Effector memory CD4-positive, alpha-beta T cell (primary cell): ENCODE data around the gene SPDYC.
A peak's percentile ranks its signal among the peaks of the same experiment; 100 is the strongest.

ENCODE experiments used
- DNase-seq, 3 donors: peaks; one replicate each; pipeline ENCODE4 v3.0.0-alpha.2; 2020
- H3K27ac ChIP-seq: 2 replicates; pipeline ENCODE4 v1.7.0; 2013; ENCODE audit warnings: mild to moderate bottlenecking, low read length, moderate library complexity; ENCODE audit not compliant: insufficient read depth, poor library complexity, severe bottlenecking
- H3K27me3 ChIP-seq: replicated peaks from 2 replicates; pipeline ENCODE4 v1.7.0; 2013; ENCODE audit warnings: mild to moderate bottlenecking, low read length; ENCODE audit not compliant: insufficient read depth, control insufficient read depth, poor library complexity, severe bottlenecking
- H3K36me3 ChIP-seq: 2 replicates; pipeline ENCODE4 v1.7.0; 2013; ENCODE audit warnings: mild to moderate bottlenecking, low read length, moderate library complexity; ENCODE audit not compliant: control insufficient read depth, insufficient read depth
- H3K4me1 ChIP-seq: 2 replicates; pipeline ENCODE4 v1.7.0; 2013; ENCODE audit warnings: low read length, mild to moderate bottlenecking; ENCODE audit not compliant: control insufficient read depth, insufficient read depth, poor library complexity, severe bottlenecking
- H3K4me3 ChIP-seq: 2 replicates; pipeline ENCODE4 v1.7.0; 2013; ENCODE audit warnings: low read length, low read depth, mild to moderate bottlenecking; ENCODE audit not compliant: insufficient read depth, poor library complexity, severe bottlenecking
- H3K9me3 ChIP-seq: 2 replicates; pipeline ENCODE4 v1.7.0; 2013; ENCODE audit warnings: mild to moderate bottlenecking, low read length, moderate library complexity; ENCODE audit not compliant: control insufficient read depth

Gene SPDYC

GRCh38 chr11:65128182-65129145, 41.6 kb upstream of the SPDYC start:
- Histone ChIP-seq H3K9me3 (no peaks in the 10 kb centered on the region), H3K4me3 (no peak overlapping the region), H3K27me3 (no peaks in the 10 kb centered on the region), H3K4me1 (peaks cover 9% of the 10 kb centered on the region), H3K36me3 (peaks cover 89% of the 10 kb centered on the region), H3K27ac (no peak overlapping the region)
- no peak for DNase-seq

GRCh38 chr11:65129649-65130441, 40.2 kb upstream of the SPDYC start:
- DNase-seq = no peak
- peaks cover 80% of the 10 kb centered on the region for H3K36me3 ChIP-seq
- no peak overlapping the region for H3K4me3 ChIP-seq

GRCh38 chr11:65130631-65131416, 39.2 kb upstream of the SPDYC start:
- Histone ChIP-seq H3K36me3 (peaks cover 71% of the 10 kb centered on the region), H3K9me3 (no peaks in the 10 kb centered on the region), H3K27me3 (no peaks in the 10 kb centered on the region), H3K27ac (no peak overlapping the region), H3K4me1 (peaks cover 17% of the 10 kb centered on the region), H3K4me3 (no peak overlapping the region)
- no peak for DNase-seq

More at GRCh38 chr11:65129649-65130441, 40.2 kb upstream of the SPDYC start:
- Histone ChIP-seq H3K27me3 (no peaks in the 10 kb centered on the region), H3K4me1 (peaks cover 10% of the 10 kb centered on the region), H3K27ac (no peak overlapping the region), H3K9me3 (no peaks in the 10 kb centered on the region)

GRCh38 chr11:65131417-65131776, 38.6 kb upstream of the SPDYC start:
- Histone ChIP-seq H3K36me3 (peaks cover 66% of the 10 kb centered on the region), H3K27ac (no peak overlapping the region), H3K4me1 (peaks cover 21% of the 10 kb centered on the region), H3K9me3 (no peaks in the 10 kb centered on the region), H3K4me3 (no peak overlapping the region), H3K27me3 (no peaks in the 10 kb centered on the region)
- no peak for DNase-seq

GRCh38 chr11:65131895-65132237, 38.2 kb upstream of the SPDYC start:
- no peak overlapping the region for H3K4me3 ChIP-seq
- peaks cover 61% of the 10 kb centered on the region for H3K36me3 ChIP-seq

GRCh38 chr11:65132238-65132987, 37.6 kb upstream of the SPDYC start:
- H3K27me3 ChIP-seq = no peaks in the 10 kb centered on the region
- H3K4me3 ChIP-seq = no peak overlapping the region
- no peak overlapping the region for H3K27ac ChIP-seq
- no peaks in the 10 kb centered on the region for H3K9me3 ChIP-seq
- DNase-seq = no peak
- H3K36me3 ChIP-seq = peaks cover 56% of the 10 kb centered on the region
- H3K4me1 ChIP-seq = peaks cover 21% of the 10 kb centered on the region

More at GRCh38 chr11:65131895-65132237, 38.2 kb upstream of the SPDYC start:
- no peak for DNase-seq
- H3K9me3 ChIP-seq = no peaks in the 10 kb centered on the region
- no peak overlapping the region for H3K27ac ChIP-seq
- H3K4me1 ChIP-seq = peaks cover 21% of the 10 kb centered on the region
- no peaks in the 10 kb centered on the region for H3K27me3 ChIP-seq

- Histone ChIP-seq H3K9me3 (no peaks in the 10 kb centered on the region), H3K27ac (peak overlapping the region; percentile 99), H3K27me3 (no peaks in the 10 kb centered on the region), H3K4me3 (peak overlapping the region; percentile 83), H3K36me3 (peaks cover 48% of the 10 kb centered on the region), H3K4me1 (peaks cover 21% of the 10 kb centered on the region)
- DNase-seq = peak in 1 of 3 donors; percentile 49
These were observed 36.9 kb upstream of the SPDYC start for GRCh38 chr11:65132988-65133700.

- DNase-seq = no peak
- peaks cover 43% of the 10 kb centered on the region for H3K36me3 ChIP-seq
These were observed 36.3 kb upstream of the SPDYC start for GRCh38 chr11:65133724-65134123.

More at GRCh38 chr11:65133724-65134123, 36.3 kb upstream of the SPDYC start:
- no peaks in the 10 kb centered on the region for H3K9me3 ChIP-seq
- no peaks in the 10 kb centered on the region for H3K27me3 ChIP-seq
- peak overlapping the region; percentile 83 for H3K4me3 ChIP-seq
- peak overlapping the region; percentile 99 for H3K27ac ChIP-seq
- H3K4me1 ChIP-seq = peaks cover 21% of the 10 kb centered on the region
